CD1c-positive myeloid dendritic cell (primary cell): ENCODE results near the gene CDK18.
A peak's percentile ranks its signal among the peaks of the same experiment; 100 is the strongest.

Experiments
- DNase-seq: peaks from one replicate; pipeline ENCODE4 v3.0.0-alpha.2; 2016; ENCODE audit errors: extremely low spot score

CDK18 gene

GRCh38 chr1:205536759-205537361 lies 32.4 kb downstream of the CDK18 start:
- DNase-seq, result no peak

GRCh38 chr1:205537386-205538018 lies 33.0 kb downstream of the CDK18 start:
- no peak for DNase-seq

- DNase-seq, result peak; percentile 75
Observed at GRCh38 chr1:205538235-205538840, 33.9 kb downstream of the CDK18 start.

DNA sequence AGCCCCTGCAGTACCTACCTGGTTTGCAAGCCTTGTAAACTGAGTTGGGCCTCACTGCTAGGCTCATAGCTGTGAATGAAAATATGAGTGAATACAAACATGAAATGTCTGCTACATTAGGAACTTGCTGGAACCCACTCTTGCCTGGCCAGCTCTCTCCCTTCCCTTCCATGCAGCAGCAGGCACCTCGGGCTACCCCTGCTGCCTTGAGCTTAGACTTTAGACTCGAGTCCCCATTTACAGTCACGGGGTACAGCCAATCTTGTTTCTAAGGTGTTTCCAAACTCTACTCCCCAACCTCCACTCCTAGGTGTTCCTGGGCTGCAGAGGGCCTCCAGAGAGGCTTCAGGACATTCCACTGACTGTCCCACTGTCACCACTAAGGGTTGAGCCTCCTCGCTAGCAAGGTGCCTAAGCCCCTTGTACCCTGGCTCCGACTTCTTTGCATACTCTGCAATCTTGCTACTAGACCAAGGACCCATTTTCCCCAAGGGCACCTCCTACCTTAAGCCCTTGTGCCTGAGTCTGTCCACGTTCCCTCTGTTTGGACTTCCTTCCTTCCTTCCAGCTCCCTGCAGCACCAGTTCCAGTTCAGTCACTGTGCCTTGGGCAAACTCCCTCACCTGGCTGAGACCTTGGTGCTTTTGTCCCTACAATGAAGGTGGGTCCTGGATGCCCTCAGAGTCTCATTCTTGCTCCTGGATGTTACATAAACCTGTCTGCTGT lies 36.9 kb downstream of the CDK18 start:
- DNase-seq, result no peak

GRCh38 chr1:205542367-205542766 lies 37.9 kb downstream of the CDK18 start:
- peak; percentile 82 for DNase-seq

DNA sequence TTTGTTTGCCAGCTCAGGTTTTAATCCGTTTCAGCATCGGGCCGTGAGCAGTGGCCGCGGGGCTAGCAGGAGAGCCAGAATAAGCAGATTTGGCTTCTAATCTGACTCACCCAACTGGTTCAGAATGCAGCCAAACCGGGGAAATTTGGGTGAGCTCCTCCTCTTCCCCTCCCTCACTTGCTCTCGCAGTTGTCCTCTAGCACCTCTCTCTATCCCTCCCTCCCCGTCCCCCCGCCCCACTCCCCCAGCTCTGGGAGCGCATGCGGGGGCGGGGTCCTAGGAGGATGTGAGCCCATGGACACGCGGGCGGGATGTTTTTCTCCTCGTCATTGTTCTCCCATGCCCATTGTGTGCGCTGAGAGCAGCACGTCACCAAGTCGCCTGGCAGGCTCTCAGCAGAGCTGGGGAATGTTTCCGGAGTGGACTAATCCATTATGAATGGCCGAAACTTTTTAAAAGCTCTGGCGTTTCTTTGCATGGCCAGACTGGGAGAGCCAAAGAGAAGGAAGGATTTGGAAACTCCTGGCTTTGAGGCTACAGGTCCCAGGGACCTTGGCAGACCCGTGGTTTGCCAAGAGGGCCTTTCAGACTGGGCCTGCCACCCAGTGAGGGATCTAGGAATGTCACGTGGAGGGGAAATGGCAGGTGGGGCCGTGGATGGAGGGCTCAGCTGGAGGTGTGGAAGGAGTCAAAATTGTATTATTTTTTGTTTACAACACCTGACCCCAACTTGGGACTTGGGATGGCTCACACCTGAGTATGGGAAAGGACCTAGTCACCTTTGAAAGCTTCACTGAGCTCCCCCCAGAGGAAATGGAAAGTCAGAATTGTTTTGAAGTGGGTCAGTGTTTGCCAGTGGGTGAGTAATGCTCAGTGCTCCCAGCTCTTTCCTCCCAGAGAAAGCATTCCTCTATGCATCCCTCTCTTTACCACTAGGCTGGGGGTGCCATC lies 39.2 kb downstream of the CDK18 start:
- DNase-seq, result peak; percentile 93

- no peak for DNase-seq
Observed at GRCh38 chr1:205545001-205545919, 40.8 kb downstream of the CDK18 start.

- no peak for DNase-seq
Observed at GRCh38 chr1:205545991-205546390, 41.5 kb downstream of the CDK18 start.

- no peak for DNase-seq
Observed at GRCh38 chr1:205546541-205546940, 42.1 kb downstream of the CDK18 start.

GRCh38 chr1:205547936-205548827 lies 43.7 kb downstream of the CDK18 start:
- DNase-seq, result no peak

- no peak for DNase-seq
Observed at GRCh38 chr1:205554026-205554811, 49.8 kb downstream of the CDK18 start.

DNA sequence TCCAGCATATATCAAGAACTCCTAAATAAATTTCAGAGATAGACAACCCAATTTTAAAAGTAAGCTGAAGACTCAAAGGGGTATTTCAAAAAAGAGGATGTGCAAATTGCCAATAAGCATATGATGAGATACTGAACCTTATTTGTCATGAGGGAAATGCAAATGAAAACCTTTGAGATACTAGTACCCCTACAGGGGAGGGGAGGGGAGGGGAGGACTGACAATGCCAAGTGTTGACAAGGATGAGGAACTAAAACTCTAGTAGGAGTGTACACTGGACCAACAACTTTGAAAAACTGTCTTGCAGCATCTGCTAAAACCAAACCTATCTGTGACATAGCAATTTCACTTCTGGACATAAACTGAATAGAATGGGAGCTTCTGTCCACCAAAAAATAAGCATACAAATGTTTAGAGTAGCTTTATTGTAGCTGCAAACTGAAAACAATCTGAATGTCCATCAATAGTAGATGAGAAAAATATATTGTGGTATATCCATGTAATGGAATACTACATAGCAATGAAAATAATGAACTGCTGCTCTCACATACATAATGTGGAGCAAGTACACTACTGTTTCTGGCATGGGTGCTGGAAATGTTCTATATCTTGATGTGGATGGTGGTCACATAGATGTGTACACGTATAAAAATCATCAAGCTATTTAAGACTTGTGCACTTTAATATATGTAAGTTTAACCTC lies 57.2 kb downstream of the CDK18 start:
- peak; percentile 66 for DNase-seq

DNA sequence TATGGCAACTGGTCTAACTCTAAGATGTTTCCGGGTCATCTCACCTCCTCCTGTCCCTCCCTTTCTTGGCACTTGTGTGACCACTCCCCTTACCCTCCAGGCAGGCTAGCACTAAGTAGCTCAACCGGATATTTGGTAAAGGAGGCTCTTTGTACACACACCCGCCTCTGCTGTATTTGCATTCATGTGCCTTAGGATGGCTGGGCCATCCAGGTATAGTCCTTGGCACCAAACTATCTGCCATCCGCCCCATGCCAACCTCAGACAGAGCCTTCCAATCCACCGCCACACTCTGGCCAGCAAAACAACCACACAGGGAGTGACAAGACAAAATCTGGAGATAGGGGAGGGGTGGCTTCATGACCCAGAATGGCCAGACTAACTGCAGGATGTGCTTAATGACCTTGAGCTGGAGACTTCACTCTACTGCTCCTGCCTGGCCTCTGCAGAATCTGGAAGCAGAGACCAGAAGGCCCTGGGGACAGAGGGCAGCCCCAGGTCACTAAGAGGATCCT lies 59.5 kb downstream of the CDK18 start:
- DNase-seq, result no peak

- DNase-seq, result no peak
Observed at GRCh38 chr1:205565799-205566198, 61.3 kb downstream of the CDK18 start.

- no peak for DNase-seq
Observed at GRCh38 chr1:205567716-205568115, 63.2 kb downstream of the CDK18 start.

DNA sequence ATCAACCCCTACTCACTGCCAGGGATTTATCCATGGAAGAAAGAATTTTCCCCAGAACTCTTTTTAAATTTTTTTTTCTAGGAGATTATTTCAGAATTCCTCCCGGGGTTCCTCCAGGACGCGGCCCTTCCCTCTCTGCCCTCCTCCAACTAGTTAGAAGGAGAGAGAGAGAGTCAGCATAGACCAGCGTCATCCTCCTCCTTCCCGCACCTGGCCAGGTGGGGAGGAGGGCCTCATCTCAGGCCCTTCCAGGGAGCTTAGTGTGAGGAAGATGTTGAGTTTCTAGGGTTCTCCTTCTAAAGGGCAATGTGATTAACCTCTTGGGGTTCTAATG lies 63.6 kb downstream of the CDK18 start:
- DNase-seq, result no peak

DNA sequence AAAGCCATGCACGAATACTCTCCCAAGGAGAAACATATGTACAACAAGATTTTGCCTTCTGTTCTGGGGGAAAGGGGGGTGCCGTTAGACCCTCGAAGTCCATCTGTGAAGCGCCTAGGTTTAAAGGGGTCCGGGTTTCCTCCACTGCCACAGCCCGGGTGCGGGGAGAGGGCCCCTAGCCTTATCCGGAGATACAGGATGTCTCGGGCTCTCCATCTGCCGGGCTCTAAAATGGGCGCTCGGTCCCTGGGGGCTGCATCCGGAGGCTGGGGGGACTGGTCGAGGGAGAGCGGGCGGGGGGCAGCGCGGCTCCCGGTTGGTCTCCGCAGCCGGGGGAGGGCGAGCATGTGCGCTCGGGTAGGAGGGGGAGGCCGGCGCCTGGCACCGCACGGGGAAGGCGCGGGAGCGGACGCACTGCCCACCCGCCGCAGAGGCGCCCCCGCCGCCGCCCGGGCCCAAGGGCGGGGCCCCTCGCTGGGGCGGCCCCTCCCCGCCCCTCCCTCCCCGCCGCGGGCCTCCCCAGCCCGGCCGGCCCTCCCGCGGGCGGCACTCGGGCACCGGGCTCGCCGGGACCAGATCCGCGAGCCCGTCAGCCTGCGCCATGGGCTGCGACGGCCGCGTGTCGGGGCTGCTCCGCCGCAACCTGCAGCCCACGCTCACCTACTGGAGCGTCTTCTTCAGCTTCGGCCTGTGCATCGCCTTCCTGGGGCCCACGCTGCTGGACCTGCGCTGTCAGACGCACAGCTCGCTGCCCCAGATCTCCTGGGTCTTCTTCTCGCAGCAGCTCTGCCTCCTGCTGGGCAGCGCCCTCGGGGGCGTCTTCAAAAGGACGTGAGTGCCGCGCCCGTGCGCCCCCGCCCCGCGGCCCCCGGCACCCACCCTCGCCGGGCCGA lies 64.2 kb downstream of the CDK18 start:
- DNase-seq, result no peak
